PC-9 (cell line): ENCODE measurements around the gene RUNX3. TPM values are rescaled to one million over a fixed set of nuclear protein-coding genes. Genes with fewer than 3 reads are reported as not detected.

ENCODE experiments used
- BruUV-seq: library from RNA; stranded (reverse); fragments of 400-500 nt; replicated peaks from 2 replicates; lab custom pipeline; 2021; lab: Mats Ljungman, UMichigan
- CTCF ChIA-PET: fragments of 300-600 bp; sonication (Branson Sonifier 250); formaldehyde crosslinking; loops from one replicate; lab custom pipeline; 2022; ENCODE audit warnings: antibody characterized with exemption; lab: Charles Lee
- POLR2A ChIA-PET: fragments of 300-600 bp; sonication (Branson Sonifier 250); formaldehyde crosslinking; loops from one replicate; lab custom pipeline; 2022; ENCODE audit warnings: antibody characterized with exemption; ENCODE audit not compliant: unreplicated experiment; lab: Charles Lee
- DNase-seq, 2 experiments: peaks; one replicate each; pipeline versions ENCODE4 v3.0.0 to v3.0.0-alpha.2; 2015 to 2022; ENCODE audit warnings: mixed read lengths in 1 of 2
- H2AFZ ChIP-seq: fragments of 200-600 bp; sonication (generic); 2 replicates; pipeline ENCODE4 v1.8.1; 2017; ENCODE audit warnings: antibody characterized with exemption
- H3F3A ChIP-seq: fragments of 200-600 bp; sonication (generic); 2 replicates; pipeline ENCODE4 v1.8.1; 2017; ENCODE audit warnings: antibody characterized with exemption, mild to moderate bottlenecking, low read depth; ENCODE audit not compliant: insufficient read depth
- H3K27ac ChIP-seq: fragments of 200-600 bp; sonication (generic); 2 replicates; pipeline ENCODE4 v1.6.1; 2016; ENCODE audit warnings: mixed run types
- H3K27me3 ChIP-seq: fragments of 200-600 bp; sonication (generic); 2 replicates; pipeline ENCODE4 v1.6.1; 2016; ENCODE audit warnings: low read depth, mixed run types; ENCODE audit not compliant: insufficient read depth
- H3K36me3 ChIP-seq: fragments of 200-600 bp; sonication (generic); 2 replicates; pipeline ENCODE4 v1.6.1; 2016; ENCODE audit warnings: low read depth, mixed run types
- H3K4me1 ChIP-seq: fragments of 200-600 bp; sonication (generic); replicated peaks from 2 replicates; pipeline ENCODE4 v1.6.1; 2016; ENCODE audit warnings: mixed run types; ENCODE audit not compliant: insufficient read depth
- H3K4me2 ChIP-seq: fragments of 200-600 bp; sonication (generic); 2 replicates; pipeline ENCODE4 v1.6.1; 2017; ENCODE audit warnings: mixed run types
- H3K4me3 ChIP-seq: fragments of 200-600 bp; sonication (generic); 2 replicates; pipeline ENCODE4 v1.6.1; 2016; ENCODE audit warnings: mixed run types
- H3K79me2 ChIP-seq: fragments of 200-600 bp; sonication (generic); 2 replicates; pipeline ENCODE4 v1.6.1; 2017; ENCODE audit warnings: low read depth, mixed run types
- H3K9me2 ChIP-seq: fragments of 200-600 bp; sonication (generic); 2 replicates; pipeline ENCODE4 v1.8.1; 2017; ENCODE audit warnings: mild to moderate bottlenecking; ENCODE audit not compliant: insufficient read depth
- H3K9me3 ChIP-seq: fragments of 200-600 bp; sonication (generic); 2 replicates; pipeline ENCODE4 v1.8.1; 2016; ENCODE audit warnings: low read depth; ENCODE audit not compliant: insufficient read depth
- H4K20me1 ChIP-seq: fragments of 200-600 bp; sonication (generic); 2 replicates; pipeline ENCODE4 v1.8.1; 2017; ENCODE audit not compliant: insufficient read depth
- CTCF ChIP-seq: fragments of 200-600 bp; sonication (generic); conservative IDR thresholded peaks from 2 replicates; pipeline ENCODE4 v1.6.1; 2017; ENCODE audit warnings: mixed run types, antibody characterized with exemption, mild to moderate bottlenecking, moderate library complexity
- EZH2 ChIP-seq: fragments of 200-600 bp; sonication (generic); IDR thresholded peaks from 2 replicates; pipeline ENCODE4 v1.8.0; 2017; ENCODE audit warnings: antibody characterized with exemption, low read depth
- intact Hi-C: fragments of 100-400 bp; cut with micrococcal nuclease; formaldehyde crosslinking; loops from one replicate; pipeline ENCODE4 v1.10.0; 2022; ENCODE audit not compliant: unreplicated experiment
- total RNA-seq: library from RNA; stranded (reverse); gene quantifications from 2 replicates; pipeline ENCODE4 v1.2.3, GENCODE V29; 2021

The RUNX3 gene
- total RNA-seq, 1 experiment from 2014 or later, result not detected

GRCh38 chr1:24952413-24952841 is 22.4 kb upstream of the RUNX3 start:
- TF ChIP-seq CTCF (no peak), EZH2 (no peak)
- no peak overlapping the region for H3K4me2 ChIP-seq
- CTCF ChIA-PET, result no interaction called here
- no peaks in the 10 kb centered on the region for H3K4me1 ChIP-seq
- H4K20me1 ChIP-seq, result no peaks in the 10 kb centered on the region
- intact Hi-C loops, result no loop called here
- no peak overlapping the region for H3K4me3 ChIP-seq
- peaks cover 8% of the 10 kb centered on the region; the same call in 1 of the 2 replicates for H3F3A ChIP-seq
- H3K36me3 ChIP-seq, result no peaks in the 10 kb centered on the region
- H3K9me2 ChIP-seq, result no peaks in the 10 kb centered on the region
- DNase-seq, result no peak
- no peaks in the 10 kb centered on the region for H3K79me2 ChIP-seq
- H3K27ac ChIP-seq, result no peak overlapping the region
- POLR2A ChIA-PET, result no interaction called here
- no peaks in the 10 kb centered on the region for H3K27me3 ChIP-seq
- no peaks in the 10 kb centered on the region for H3K9me3 ChIP-seq
- H2AFZ ChIP-seq, result no peak overlapping the region
- no TSS peak for BruUV-seq

GRCh38 chr1:24951810-24952412 is 21.8 kb upstream of the RUNX3 start:
- ChIA-PET POLR2A (no interaction called here), CTCF (no interaction called here)
- no peaks in the 10 kb centered on the region for H3K27me3 ChIP-seq
- no peaks in the 10 kb centered on the region for H3K4me1 ChIP-seq
- H3K79me2 ChIP-seq, result no peaks in the 10 kb centered on the region
- BruUV-seq, result no TSS peak
- H3K4me2 ChIP-seq, result no peak overlapping the region
- H3K9me3 ChIP-seq, result no peaks in the 10 kb centered on the region
- H3K9me2 ChIP-seq, result no peaks in the 10 kb centered on the region
- no peak overlapping the region for H3K27ac ChIP-seq
- no peaks in the 10 kb centered on the region for H4K20me1 ChIP-seq
- TF ChIP-seq CTCF (no peak), EZH2 (no peak)
- no peak overlapping the region for H2AFZ ChIP-seq
- intact Hi-C loops, result no loop called here
- peaks cover 8% of the 10 kb centered on the region; the same call in 1 of the 2 replicates for H3F3A ChIP-seq
- no peak for DNase-seq
- no peaks in the 10 kb centered on the region for H3K36me3 ChIP-seq
- H3K4me3 ChIP-seq, result no peak overlapping the region

GRCh38 chr1:24951337-24951736 is 21.3 kb upstream of the RUNX3 start:
- POLR2A ChIA-PET, result no interaction called here

More at GRCh38 chr1:24951337-24951736, 21.3 kb upstream of the RUNX3 start:
- Histone ChIP-seq H3K79me2 (no peaks in the 10 kb centered on the region), H3F3A (peaks cover 8% of the 10 kb centered on the region; the same call in 1 of the 2 replicates), H3K9me3 (no peaks in the 10 kb centered on the region), H3K27ac (no peak overlapping the region), H2AFZ (no peak overlapping the region), H3K4me3 (no peak overlapping the region), H4K20me1 (no peaks in the 10 kb centered on the region), H3K27me3 (no peaks in the 10 kb centered on the region), H3K9me2 (no peaks in the 10 kb centered on the region), H3K36me3 (no peaks in the 10 kb centered on the region), H3K4me2 (no peak overlapping the region), H3K4me1 (no peaks in the 10 kb centered on the region)
- CTCF ChIA-PET, result no interaction called here
- no TSS peak for BruUV-seq
- intact Hi-C loops, result no loop called here
- TF ChIP-seq EZH2 (no peak), CTCF (no peak)
- DNase-seq, result no peak
